ENCODE results near the gene TRPT1. TPM values are rescaled to one million over a fixed set of nuclear protein-coding genes. Genes with fewer than 3 reads are reported as not detected.

The TRPT1 gene
- total and polyA plus RNA-seq, 2 of the 4 experiments (the other 2 are of a cell fraction), result 63.2 to 81.9 TPM

DNA sequence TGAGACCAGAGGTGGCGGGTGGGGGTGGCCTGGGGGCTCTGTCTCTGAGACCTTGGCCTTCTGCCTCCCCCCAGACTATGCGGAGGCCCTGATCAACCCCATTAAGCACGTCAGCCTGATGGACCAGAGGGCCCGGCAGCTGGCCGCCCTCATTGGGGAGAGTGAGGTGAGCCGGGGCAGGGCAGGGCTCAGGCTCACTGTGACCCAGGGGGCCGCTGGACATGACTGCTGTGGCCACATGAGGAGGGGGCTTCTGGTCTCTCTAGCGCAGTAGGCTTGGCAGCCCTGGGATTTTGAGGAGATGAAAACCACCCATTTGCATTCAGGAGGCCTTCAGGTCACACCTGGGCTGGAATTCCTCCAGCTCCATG is 37.9 kb upstream of the TRPT1 start:
- Histone ChIP-seq H3K4ac (ENCODE audit: low read depth, low read length) (no peak overlapping the region), H2BK5ac (ENCODE audit: low read depth, low read length, poor library complexity, severe bottlenecking) (no peak overlapping the region), H3K27ac (ENCODE audit: insufficient read depth, low read length) (no peak overlapping the region), H3K23ac (ENCODE audit: low read depth, low read length) (no peak overlapping the region), H3K4me1 (ENCODE audit: control insufficient read depth, insufficient read depth, low read length) (peaks cover 16% of the 10 kb centered on the region), H3K9ac (ENCODE audit: low read depth, low read length) (no peak overlapping the region), H4K20me1 (ENCODE audit: insufficient read depth, low read length) (no peaks in the 10 kb centered on the region), H4K91ac (ENCODE audit: insufficient read depth, low read depth, low read length) (no peak overlapping the region), H3K79me1 (ENCODE audit: low read depth in 1 of 2, low read length in 2 of 2) (peaks cover 7 to 37% of the 10 kb centered on the region in 2 experiments; a peak in 2 of 4 replicates), H2BK15ac (ENCODE audit: low read depth, low read length) (no peak overlapping the region), H2AK9ac (replicated peaks; ENCODE audit: low read depth, low read length, poor library complexity) (peak overlapping the region; percentile 35), H3K56ac (ENCODE audit: extremely low read depth, insufficient read depth, low read length) (no peak overlapping the region), H2AK5ac (ENCODE audit: low read depth, low read length) (no peak overlapping the region), H4K5ac (ENCODE audit: low read depth, low read length) (no peak overlapping the region), H3K36me3 (ENCODE audit: control insufficient read depth, insufficient read depth, low read length) (peaks cover 48% of the 10 kb centered on the region), H2BK120ac (ENCODE audit: low read depth, low read length) (no peak overlapping the region), H3K18ac (ENCODE audit: low read depth, low read length) (no peak overlapping the region), H3K4me3 (ENCODE audit: insufficient read depth, low read depth, low read length) (no peak overlapping the region), H3K14ac (replicated peaks; ENCODE audit: low read depth, low read length) (no peak overlapping the region), H4K8ac (ENCODE audit: low read depth in 2 of 2, low read length in 2 of 2) (no peak overlapping the region), H2BK20ac (ENCODE audit: low read depth, low read length) (no peak overlapping the region), H3K9me3 (ENCODE audit: control insufficient read depth, insufficient read depth, low read length) (no peaks in the 10 kb centered on the region), H3K27me3 (ENCODE audit: control insufficient read depth, insufficient read depth, low read length) (no peaks in the 10 kb centered on the region), H2AFZ (replicated peaks; ENCODE audit: low read length, poor library complexity) (no peak overlapping the region), H3K4me2 (ENCODE audit: low read depth, low read length) (no peak overlapping the region), H3K9me1 (ENCODE audit: insufficient read depth, low read length) (0 out of 2 replicates have a peak, but pooled peaks cover 5% of the 10 kb centered on the region)
- BruUV-seq (replicated peaks), result no TSS peak
- TF ChIP-seq CHD1 (IDR thresholded peaks at IDR 0.05; ENCODE audit: low read depth, low read length) (no peak), ELK1 (IDR thresholded peaks at IDR 0.05; ENCODE audit: borderline replicate concordance, low read depth, low read length) (no peak), CEBPB (IDR thresholded peaks at IDR 0.05; ENCODE audit: low read depth, low read length) (no peak), NFE2L2 (IDR thresholded peaks at IDR 0.05; ENCODE audit: low read depth, low read length) (no peak), MXI1 (IDR thresholded peaks at IDR 0.05; ENCODE audit: borderline replicate concordance, low read depth, low read length) (no peak), RAD21 (IDR thresholded peaks at IDR 0.05; ENCODE audit: low read length) (no peak), CTCF (conservative IDR thresholded peaks at IDR 0.05; ENCODE audit: low read depth, low read length) (no peak), MAZ (IDR thresholded peaks at IDR 0.05; ENCODE audit: borderline replicate concordance, low read depth, low read length) (no peak), POLR2A (IDR thresholded peaks at IDR 0.05; ENCODE audit: low read depth, low read length) (no peak), FOS (IDR thresholded peaks at IDR 0.05; ENCODE audit: low read depth, low read length) (no peak), SMC3 (IDR thresholded peaks at IDR 0.05; ENCODE audit: low read depth, low read length) (no peak), RCOR1 (IDR thresholded peaks at IDR 0.05; ENCODE audit: insufficient replicate concordance, low read length) (no peak), RFX5 (IDR thresholded peaks at IDR 0.05; ENCODE audit: low read depth, low read length) (no peak), USF2 (IDR thresholded peaks at IDR 0.05; ENCODE audit: low read depth, low read length) (no peak), BHLHE40 (IDR thresholded peaks at IDR 0.05; ENCODE audit: low read depth, low read length) (no peak), MAFK (IDR thresholded peaks at IDR 0.05; ENCODE audit: low read depth, low read length) (no peak)
- WGBS, 2 experiments (ENCODE audit: extremely low coverage in 2 of 2, insufficient read length in 1 of 2), result 93% methylated on average over 4 of the region's 8 CpGs; no CpG with 5 or more reads in 1 of the 2 experiments
- intact Hi-C loops (cut with micrococcal nuclease), result no loop called here
- POLR2A ChIA-PET (ENCODE audit: unreplicated experiment), result interaction anchor here (0.5 kb wide), 1 partner anchor 11 kb away, joined by 3 read pairs; no protein-coding TSS in a partner anchor
- dilution Hi-C loops (cut with HindIII; ENCODE audit: low sequenced_read_pairs, unreplicated experiment), result no loop called here
- DNase-seq, result no peak
- no peak for ATAC-seq (ENCODE audit: low read depth)
- in situ Hi-C loops (cut with MboI; ENCODE audit: low sequenced_read_pairs), result no loop called here
- CTCF ChIA-PET, result no interaction called here

Measured in IMR-90 (cell line).